Activated B cell treated with CpG ODN at 0.5 μM for 24 hours (primary cell): ENCODE measurements around the gene TNFRSF9. TPM values are rescaled to one million over a fixed set of nuclear protein-coding genes. Genes with fewer than 3 reads are reported as not detected.

Source experiments
- ATAC-seq: fragments of 200-7000 bp; cut with Tn5 transposase; one replicate; pipeline ENCODE4 v1.10.0; 2021; ENCODE audit warnings: low read depth, mild to moderate bottlenecking, moderate library complexity
- CTCF ChIA-PET: fragments of 350-600 bp; sonication (Branson Sonifier 250); formaldehyde crosslinking; loops from one replicate; lab custom pipeline; 2021; ENCODE audit warnings: antibody characterized with exemption; lab: Charles Lee
- POLR2A ChIA-PET: fragments of 350-600 bp; sonication (Branson Sonifier 250); formaldehyde crosslinking; loops from one replicate; lab custom pipeline; 2021; ENCODE audit warnings: antibody characterized with exemption; lab: Charles Lee
- DNase-seq: peaks from one replicate; pipeline ENCODE4 v3.0.0; 2022
- H3K27ac Mint-ChIP-seq: one replicate; pipeline ENCODE4 v1.8.0; 2020; ENCODE audit warnings: mixed read lengths
- H3K27me3 Mint-ChIP-seq: one replicate; pipeline ENCODE4 v1.8.0; 2021; ENCODE audit warnings: mixed read lengths
- H3K36me3 Mint-ChIP-seq: one replicate; pipeline ENCODE4 v1.8.0; 2021; ENCODE audit warnings: low read depth, mixed read lengths
- H3K4me1 Mint-ChIP-seq: one replicate; pipeline ENCODE4 v1.8.0; 2021; ENCODE audit warnings: mixed read lengths
- H3K4me3 Mint-ChIP-seq: one replicate; pipeline ENCODE4 v1.8.0; 2020; ENCODE audit warnings: mild to moderate bottlenecking, mixed read lengths
- H3K9me3 Mint-ChIP-seq: one replicate; pipeline ENCODE4 v1.8.0; 2020; ENCODE audit warnings: mixed read lengths
- intact Hi-C: fragments of 100-400 bp; cut with micrococcal nuclease; formaldehyde crosslinking; loops from one replicate; pipeline ENCODE4 v1.15.1; 2024
- total RNA-seq: library from RNA; stranded (reverse); gene quantifications from 2 replicates; pipeline ENCODE4 v1.2.3, GENCODE V29; 2022
- TF ChIP-seq, protein P1 (sequence below): fragments of 200-600 bp; IDR thresholded peaks from one replicate; pipeline ENCODE4 v1.8.0; 2022; ENCODE audit warnings: antibody characterized with exemption, mild to moderate bottlenecking

The TNFRSF9 gene
- total RNA-seq, 1 donor from 2014 or later, result 2.2 TPM

GRCh38 chr1:7865978-7866377 lies 74.7 kb downstream of the TNFRSF9 start:
- no peaks in the 10 kb centered on the region for H3K9me3 Mint-ChIP-seq
- intact Hi-C loops, result no loop called here

More at GRCh38 chr1:7865978-7866377, 74.7 kb downstream of the TNFRSF9 start:
- ChIA-PET CTCF (no interaction called here), POLR2A (interaction anchor here (0.5 kb wide), 1 partner anchor 23 kb away, joined by 5 read pairs; no protein-coding TSS in a partner anchor)
- TF ChIP-seq, protein P1, sequence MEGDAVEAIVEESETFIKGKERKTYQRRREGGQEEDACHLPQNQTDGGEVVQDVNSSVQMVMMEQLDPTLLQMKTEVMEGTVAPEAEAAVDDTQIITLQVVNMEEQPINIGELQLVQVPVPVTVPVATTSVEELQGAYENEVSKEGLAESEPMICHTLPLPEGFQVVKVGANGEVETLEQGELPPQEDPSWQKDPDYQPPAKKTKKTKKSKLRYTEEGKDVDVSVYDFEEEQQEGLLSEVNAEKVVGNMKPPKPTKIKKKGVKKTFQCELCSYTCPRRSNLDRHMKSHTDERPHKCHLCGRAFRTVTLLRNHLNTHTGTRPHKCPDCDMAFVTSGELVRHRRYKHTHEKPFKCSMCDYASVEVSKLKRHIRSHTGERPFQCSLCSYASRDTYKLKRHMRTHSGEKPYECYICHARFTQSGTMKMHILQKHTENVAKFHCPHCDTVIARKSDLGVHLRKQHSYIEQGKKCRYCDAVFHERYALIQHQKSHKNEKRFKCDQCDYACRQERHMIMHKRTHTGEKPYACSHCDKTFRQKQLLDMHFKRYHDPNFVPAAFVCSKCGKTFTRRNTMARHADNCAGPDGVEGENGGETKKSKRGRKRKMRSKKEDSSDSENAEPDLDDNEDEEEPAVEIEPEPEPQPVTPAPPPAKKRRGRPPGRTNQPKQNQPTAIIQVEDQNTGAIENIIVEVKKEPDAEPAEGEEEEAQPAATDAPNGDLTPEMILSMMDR, result no peak
- Mint-ChIP-seq H3K4me1 (no peaks in the 10 kb centered on the region), H3K4me3 (no peak overlapping the region), H3K27me3 (no peaks in the 10 kb centered on the region), H3K27ac (no peak overlapping the region), H3K36me3 (no peaks in the 10 kb centered on the region)
- DNase-seq (no peak), ATAC-seq (no peak)

Other genes with a start within 250 kb of the TNFRSF9 start
- 20.7 and 31.8 TPM in 2 replicates for gene VAMP3, start 169.5 kb downstream of the TNFRSF9 start, total RNA-seq
- gene PER3, start 156.5 kb downstream of the TNFRSF9 start, total RNA-seq, result 2.7 and 3.3 TPM in 2 replicates
- gene UTS2, start 87.8 kb downstream of the TNFRSF9 start, total RNA-seq, result 4.1 and 5.9 TPM in 2 replicates
- gene PARK7, start 20.9 kb upstream of the TNFRSF9 start, total RNA-seq, result 242 and 281 TPM in 2 replicates
- 1.3 and 1.4 TPM in 2 replicates for gene ERRFI1, start 85.5 kb upstream of the TNFRSF9 start, total RNA-seq